Activated gamma-delta T cell treated with Interleukin-2 at 50 U/mL for 16 hours (primary cell): ENCODE data around the gene RAE1.
A peak's percentile ranks its signal among the peaks of the same experiment; 100 is the strongest.

Source experiments
- DNase-seq: peaks from one replicate; pipeline ENCODE4 v3.0.0-alpha.2; 2020

The RAE1 gene

DNA sequence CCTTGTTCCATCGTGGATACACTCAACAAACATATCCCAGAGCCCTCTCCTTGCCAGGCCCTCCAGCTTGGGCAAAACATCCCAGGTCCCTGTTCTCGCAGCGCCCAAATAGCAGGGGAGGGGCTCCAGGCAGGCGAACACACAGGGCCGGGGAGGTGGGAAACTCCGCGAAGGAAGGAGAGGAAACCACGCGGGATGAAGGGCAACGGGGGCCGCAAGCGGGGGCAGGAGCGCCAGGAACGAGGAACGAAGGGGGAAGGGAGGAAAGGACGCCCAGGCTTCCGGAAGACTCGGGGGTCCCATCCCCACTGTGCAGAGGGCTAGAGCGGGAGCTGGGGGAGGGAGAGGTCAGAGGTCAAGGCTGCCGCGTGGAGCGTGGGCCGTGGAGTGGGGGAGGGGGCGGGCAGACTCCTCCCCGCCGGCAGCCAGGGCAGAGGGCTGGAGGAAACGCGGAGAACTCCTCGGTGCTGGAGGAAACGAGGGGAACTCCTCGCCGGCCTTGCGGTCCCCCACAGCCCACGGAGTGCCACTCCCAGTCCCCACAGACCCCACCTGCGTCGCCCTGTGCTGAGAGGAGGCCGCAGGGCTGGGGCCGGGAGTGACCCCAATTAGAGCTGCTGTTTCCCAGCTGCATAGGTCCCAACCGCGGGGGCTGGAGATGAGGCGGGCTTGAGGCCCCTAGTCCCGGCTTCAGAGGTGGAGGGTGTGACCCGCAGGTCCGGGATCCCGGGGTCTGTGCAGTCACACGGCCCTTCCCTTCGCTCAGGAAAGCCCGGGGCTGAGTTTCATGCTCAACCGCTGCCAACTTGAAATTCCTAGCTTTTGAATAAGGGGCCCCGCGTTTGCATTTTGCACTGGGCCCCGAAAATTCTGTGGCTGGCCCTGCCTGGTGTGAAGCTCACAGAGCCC lies 38.9 kb downstream of the RAE1 start:
- DNase-seq: peak; percentile 56

DNA sequence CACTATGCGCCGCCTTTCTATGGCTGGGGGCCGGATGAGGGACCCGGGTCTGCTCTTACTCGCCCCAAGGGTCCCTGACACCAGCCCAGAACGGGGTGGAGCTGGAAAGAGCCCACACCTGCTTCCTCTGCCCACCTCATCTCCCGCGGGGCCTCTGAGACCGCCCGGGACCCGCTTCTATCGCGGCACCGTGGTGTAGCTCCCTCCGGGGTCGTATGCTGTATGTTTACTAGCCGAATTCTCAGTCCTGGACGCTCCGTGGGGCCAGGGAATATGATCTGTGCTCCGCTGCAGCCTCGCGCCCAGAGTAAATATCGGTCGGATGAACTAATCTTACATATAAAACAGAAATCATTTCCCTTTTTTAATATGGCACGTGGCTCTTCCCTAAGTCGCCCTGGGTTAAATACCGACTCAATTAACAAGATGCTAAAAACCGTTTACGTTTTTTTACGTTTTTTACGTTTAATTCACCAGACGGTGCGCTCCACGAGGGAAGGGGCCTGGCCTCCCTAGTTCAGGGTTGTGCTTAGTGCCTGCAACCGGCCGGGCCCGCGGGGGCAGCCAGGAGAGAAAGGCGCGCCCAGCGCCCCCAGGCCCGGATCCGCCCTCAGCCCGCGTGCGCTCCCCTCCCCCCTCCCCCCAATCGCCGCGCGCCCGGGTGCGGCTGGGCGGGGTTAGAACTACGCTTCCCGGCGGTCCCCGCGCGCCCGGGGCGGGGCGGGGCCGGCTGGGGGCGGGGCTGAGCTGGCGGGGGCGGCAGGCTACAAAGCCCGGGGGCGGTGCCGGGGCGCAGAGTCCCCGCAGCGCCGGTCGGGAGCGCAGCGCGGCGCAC lies 39.8 kb downstream of the RAE1 start, which contains the start of gene RBM38:
Gene RBM38, plus strand, starts transcription at position 793 of the 835 bp plus-strand sequence. CDS start 186 bp downstream, outside the sequence.
- DNase-seq: peak; percentile 65

DNA sequence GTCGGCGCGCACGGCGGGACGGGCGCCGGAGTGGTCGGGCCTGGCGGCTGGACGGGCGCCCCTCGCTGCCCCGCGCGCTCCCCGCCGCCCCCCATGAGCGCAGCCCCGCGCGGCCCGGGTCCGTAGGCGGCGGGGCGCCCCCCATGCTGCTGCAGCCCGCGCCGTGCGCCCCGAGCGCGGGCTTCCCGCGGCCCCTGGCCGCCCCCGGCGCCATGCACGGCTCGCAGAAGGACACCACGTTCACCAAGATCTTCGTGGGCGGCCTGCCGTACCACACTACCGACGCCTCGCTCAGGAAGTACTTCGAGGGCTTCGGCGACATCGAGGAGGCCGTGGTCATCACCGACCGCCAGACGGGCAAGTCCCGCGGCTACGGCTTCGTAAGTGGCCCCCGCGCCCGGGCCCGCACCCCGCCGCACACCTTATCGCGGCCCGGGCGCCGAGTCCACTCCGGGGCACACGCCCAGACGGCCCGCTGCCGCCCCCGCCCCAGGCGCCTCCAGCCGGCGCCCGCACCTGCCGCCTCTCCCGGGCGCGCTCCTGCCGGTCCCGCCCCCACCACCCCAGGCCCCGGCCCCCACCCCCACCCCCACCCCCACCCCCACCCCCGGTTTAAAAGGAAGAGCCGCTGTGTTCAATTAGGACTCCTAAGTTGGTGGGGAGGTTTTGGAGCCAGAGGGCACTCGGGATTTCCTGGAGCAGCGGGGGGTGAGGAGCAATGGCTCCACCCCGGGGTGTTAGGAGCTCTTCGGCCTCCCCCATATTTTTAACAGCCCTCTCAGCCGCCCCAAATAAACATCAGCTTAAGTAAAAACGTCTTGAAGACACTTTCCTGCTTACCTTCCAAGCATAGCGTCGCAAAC lies 40.6 kb downstream of the RAE1 start:
- DNase-seq: no peak

DNA sequence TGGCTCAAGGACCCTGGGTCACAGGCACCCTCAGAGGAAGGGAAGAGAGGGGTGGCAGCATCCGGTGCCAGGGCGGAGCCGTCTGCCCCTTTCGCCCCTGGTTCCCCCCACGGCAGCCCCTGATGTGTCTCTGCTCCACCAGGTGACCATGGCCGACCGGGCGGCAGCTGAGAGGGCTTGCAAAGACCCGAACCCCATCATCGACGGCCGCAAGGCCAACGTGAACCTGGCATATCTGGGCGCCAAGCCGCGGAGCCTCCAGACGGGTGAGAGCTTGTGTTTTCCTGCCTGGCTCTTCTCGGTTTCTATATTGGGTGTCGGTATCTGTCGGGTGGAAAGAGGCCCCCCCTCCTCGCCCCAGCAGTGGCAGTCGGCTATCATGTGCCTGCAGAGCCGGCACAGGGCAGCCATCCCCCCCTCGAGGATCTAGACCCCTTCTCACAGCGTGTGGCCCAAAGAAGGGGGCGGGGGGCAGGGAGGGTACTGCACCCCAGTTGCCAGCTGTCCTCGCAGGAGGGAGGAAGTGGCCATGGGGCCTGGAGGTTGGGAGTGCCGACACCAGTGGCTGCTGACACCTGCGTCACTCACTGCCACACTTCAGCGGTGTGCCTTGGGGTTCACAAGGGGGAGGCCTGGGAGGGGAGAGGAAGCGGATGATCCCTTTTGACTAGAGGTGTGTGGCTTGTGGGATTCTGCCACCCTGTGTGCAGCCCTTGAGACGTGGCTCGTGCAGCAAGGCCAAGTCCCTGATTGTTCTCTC lies 41.6 kb downstream of the RAE1 start:
- peak; percentile 85 for DNase-seq

DNA sequence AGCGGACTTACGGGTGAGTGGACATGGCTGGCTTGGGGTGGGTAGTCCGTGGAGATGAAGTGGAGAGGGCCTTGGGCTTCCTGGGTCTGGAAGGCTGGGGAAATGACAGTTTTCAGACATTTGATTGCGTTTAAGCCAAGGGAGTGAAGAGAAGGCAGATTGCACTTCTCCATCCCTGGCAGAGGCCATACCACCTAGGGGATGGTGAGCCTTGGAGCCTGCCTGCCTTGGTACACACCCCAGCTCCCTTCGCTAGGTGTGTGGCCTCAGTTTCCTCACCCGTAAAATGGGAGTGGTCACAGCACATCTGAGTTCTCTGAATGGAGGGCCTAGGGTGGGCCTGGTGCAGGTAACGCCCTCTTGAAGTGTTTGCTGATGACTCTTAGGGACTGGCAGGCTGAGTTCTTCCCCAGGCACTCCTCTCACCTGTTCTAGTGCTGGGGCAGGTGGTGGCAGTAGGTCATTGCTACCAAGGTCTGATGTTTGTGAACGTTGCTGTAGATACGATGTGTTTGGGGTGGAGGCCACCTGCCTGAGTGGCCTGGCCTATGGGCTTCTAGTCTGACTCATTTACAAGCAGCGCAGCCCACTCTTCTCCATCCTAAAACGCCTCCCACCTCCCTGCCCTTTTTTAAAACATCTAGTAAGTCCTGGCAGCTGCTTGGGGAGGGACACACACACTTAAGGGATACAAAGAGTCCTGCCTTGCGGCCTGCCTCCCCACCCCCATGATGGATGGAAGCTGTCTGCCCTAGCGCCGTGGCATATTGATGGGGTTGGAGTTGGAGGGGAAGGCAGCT lies 42.5 kb downstream of the RAE1 start:
- DNase-seq: no peak

DNA sequence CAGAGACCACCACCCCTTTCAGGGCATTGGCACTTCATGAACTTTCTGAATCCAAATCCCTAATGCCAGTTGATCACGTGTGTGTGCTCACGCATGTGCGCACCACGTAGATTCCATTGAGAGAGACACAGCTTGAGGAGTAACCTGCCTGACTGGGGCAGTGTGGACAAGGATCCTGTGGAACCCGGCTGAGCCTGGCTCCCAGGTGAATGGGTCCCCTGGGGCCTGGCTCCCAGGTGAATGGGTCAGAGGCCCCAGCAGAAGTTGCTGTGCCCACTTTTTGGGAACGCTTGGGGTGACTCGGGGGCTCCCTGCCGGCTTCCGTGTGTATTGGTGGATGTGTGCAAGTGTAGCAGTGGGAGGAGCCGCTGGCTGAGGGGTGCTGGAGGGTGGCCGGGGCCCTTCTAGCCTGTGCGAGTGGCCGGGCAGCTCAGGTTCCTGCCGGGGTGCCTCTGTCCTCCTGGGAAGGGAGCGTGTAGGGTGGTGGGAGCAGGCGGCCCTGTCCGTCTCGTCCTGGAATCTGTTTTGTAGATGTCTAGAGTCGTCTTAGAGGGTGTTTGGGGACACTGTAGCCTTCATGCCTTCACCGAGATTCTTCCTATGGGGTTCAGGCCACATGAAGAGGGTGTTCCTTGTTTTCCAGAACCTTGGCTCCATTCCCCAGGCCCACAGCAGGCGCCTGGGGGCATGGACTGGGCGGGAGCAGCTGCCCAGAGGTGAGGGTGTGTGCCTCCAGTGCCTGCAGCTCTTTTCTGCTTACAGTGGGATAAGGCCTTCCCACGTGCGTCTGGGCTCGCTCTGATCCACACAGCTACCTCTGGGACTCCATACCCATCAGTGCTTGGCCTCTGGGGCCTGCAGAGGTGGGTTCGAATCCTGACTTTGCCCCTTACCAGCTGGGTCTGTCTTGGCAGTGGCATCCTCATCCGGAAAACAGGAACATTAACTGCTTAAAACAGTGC lies 43.3 kb downstream of the RAE1 start:
- DNase-seq: no peak

DNA sequence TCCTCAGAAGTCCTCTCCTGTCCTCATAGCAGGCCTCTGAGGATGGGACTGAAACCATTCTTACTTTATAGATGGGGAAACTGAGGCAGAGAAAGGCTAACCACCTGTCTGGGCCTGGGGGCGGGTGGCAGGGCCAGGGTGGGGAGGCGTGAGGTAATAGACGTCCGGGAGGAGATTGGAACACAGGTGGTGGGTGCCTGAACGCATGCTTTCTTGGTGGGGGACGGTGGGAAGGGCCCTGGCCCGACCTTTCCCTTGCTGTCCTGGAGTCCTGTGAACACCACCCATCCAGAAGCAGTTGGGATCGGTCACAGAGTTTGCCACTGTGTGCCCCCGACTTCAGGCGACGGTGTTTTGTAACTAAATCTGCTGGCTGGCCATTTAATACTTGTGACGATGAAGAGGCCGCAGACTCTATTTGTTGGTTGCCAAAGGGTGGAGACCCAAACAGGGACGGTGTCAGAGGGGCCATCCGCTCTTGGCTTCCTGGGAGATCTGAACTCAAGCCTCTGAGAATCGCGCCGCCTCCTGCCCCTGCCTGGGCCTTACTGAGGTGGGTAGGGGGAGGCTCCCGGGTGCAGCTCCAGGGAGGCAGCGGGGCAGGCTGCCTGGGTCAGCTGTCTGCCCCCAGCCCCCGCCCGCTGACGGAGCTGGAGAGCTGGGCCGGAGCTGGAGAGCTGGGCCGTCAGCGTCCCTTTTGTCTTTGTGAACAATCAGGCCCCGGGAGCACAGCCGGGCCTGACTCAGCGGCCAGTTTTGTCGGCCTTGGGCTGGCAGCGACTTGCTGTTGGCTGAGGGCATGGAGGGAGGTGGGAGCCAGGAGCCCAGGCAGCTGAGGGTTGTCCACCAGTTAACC lies 44.3 kb downstream of the RAE1 start:
- no peak for DNase-seq

DNA sequence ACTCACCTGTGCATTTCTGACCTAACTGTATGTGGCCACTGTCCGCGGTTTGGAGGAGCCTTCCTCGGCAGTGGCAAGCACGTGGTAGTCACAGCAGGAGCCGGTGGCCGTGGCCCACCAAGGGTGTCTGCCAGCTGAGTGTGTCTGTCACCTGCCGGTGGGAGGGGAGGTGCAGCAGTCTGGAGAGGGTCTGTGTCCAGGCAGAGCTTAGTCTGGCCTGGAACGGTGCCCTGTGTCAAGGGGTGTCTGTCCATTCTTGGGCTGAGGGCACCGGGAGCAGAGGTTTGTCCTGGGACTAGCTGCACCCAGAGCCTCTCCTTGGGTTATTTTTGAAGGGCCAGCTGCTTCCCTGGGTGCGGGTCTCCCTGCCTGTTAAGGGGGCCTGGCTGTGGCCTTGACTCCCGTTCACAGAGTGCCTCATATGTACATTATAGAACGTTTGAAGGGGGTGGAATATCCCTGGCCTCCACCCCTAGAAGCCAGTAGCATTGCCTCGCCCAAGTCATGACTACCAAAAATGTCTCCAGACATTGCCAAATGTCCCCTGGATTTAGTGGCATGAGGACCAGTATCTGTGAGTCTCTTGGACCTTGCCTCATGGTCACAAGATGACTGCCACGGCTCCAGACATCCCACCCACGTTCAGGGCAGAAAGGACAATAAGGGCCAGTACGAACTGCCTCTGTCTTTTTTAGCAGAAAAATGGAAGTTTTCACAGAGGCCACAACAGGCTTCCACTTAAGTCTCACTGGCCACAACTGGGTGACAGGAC lies 45.3 kb downstream of the RAE1 start:
- no peak for DNase-seq

DNA sequence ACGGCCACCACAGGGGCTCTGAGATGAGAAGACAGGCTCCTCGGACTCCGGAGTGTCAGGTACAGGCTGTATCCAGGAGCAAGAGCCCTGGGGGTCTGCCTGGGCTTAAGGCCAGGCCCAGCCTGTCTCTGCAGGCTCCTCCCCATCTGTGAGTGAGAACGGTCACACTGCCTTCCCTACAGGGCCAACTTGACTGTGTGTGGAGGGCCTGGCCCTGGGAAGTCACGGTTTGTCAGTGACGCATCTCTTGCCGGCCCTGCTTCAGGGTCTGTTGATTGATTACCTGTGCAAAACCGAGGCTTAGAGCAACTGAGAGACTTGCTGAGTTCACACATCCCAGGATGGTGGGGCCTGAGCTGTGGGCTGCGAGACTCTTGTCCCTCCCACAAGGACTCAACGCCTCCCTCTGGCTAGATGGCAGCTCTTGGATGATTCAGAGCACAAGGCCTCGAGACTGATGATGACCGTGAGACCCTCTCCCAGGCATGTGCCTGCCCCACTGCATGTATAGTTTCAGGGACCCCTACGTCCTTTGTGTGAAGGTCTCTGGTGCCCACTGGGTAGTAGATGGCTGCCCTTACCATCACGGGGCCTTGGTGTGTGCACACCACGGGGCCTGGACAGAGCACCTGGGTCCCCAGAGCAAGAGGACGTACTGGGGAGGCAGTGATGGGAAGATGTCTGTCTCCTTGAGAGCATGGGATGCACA lies 46.1 kb downstream of the RAE1 start:
- no peak for DNase-seq

DNA sequence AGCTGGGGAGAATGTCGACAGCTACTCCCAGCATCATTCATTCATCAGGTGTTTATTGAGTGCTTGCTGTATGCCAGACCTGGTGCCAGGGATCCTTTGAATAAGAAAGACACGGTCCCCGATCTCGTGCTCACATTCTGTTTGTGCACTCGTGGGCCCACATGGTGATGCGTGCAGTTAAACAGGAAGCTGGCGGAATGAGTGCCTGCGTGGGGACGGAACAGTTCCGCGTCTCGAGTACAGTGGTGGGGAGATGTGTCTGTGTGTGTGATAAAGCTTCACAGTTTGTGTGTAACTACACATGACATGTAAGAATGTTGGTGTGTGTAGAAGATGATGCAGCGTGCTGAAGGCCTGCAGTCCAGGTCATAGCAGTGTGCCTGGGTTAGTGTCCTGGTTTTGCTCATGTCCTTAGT lies 46.6 kb downstream of the RAE1 start:
- DNase-seq: peak; percentile 60

DNA sequence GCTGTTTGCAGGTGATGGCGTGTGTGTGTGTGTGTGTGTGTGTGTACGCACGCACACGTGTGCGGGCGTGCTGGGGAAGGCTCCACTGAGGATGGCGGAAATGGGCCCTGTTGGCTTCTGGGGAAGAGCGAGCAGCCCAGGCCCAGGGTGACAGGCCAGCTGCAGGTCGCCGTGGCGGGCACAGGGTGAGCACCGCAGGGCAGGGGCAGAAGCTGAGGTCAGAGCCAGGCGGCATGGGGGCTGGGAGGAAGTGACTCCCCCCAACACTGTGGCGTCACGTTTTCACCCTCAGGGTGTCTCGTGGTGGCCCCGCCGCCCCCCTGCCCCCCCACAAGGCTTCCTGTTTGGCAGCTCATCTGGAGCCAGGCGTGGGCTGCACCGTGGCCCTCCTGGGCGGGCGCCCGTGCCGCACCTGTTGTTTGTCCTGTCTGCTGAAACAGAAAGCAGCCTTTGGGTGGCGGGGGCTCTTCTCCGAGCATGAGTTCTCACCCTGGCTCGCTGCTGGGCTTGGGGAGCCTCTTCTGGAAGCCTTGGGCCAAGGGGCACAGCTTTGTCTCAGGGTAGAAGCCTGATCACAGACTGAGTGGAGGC lies 47.3 kb downstream of the RAE1 start:
- peak; percentile 95 for DNase-seq

DNA sequence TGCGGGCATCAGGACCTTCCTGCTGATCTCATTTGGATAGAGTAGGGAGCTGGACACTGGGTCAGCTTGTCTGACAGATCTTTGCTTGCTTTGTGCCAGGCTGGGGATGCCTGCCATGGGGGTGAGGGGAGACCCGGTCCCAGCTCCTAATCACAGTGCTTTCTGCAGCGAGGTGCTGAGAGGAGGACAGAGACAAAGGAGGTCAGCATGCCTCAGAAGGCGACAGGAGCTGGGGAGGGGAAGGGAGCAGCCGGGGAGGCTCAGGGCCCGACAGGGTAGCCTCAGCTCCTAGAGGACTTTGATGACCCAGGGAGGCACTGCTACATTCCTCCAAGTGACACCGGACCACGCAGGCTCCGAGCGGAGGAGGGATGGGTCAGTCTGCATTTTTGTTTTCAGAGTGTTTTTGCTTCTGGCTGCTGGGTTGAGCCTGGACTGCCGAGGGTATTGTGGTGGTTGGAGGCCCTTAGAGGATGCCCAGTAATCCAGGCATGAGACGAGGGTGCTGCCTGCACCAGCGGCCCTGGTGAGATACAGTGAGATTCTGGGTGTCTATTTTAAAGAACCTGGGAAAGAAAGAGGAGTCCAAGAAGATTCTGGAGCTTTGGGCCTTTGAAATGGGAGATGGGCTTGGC lies 48.0 kb downstream of the RAE1 start:
- no peak for DNase-seq

DNA sequence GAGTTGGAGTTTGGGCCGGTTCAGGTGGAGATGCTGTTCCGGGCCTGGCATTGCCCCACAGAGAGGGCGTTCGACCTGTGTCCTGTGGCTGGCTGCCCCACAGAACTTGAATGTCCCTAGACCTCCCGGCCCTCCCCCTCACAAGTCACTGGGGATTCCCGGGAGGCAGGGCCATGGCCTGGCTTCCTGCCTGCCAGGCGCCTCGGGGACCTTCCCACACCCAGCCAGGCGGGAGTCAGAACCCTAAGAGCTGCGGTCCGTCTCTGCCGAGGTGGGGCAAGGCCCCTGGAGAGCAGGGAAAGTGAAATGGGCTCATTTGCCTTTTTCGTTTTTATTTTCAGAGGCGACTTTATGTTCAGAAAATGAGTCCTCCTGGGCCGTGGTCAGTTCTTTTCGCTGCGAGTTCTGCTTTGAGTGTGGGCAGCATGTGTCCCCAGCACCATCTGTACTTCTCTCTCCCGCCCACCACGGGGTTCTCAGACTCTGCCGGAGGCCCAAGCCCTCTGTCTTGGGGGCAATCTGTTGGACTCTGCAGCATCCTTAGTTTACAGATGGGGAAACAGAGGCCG lies 48.6 kb downstream of the RAE1 start:
- no peak for DNase-seq

DNA sequence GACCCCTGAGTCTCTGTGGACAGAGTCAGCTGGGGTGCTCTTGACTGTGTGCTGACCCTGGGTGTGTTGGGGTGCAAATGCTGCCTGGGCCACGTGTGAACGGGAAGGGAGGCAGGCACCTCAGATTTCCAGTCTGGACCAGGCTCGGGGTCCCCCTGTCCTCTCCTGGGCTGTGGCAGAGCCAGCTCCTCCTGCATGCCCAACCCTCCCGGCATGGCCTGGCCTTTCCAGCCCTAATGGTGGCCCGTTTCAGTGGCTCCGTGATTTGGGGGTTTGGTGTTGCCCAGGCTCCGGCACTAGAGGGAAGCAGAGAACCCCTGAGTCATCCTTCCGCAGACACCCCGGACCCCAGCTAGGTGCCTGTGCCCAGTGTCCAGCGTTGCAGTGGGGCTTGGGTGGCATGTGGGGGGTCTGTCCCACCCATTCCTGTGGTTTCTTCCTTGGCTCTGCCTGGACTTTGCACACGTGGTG lies 49.2 kb downstream of the RAE1 start:
- DNase-seq: no peak

DNA sequence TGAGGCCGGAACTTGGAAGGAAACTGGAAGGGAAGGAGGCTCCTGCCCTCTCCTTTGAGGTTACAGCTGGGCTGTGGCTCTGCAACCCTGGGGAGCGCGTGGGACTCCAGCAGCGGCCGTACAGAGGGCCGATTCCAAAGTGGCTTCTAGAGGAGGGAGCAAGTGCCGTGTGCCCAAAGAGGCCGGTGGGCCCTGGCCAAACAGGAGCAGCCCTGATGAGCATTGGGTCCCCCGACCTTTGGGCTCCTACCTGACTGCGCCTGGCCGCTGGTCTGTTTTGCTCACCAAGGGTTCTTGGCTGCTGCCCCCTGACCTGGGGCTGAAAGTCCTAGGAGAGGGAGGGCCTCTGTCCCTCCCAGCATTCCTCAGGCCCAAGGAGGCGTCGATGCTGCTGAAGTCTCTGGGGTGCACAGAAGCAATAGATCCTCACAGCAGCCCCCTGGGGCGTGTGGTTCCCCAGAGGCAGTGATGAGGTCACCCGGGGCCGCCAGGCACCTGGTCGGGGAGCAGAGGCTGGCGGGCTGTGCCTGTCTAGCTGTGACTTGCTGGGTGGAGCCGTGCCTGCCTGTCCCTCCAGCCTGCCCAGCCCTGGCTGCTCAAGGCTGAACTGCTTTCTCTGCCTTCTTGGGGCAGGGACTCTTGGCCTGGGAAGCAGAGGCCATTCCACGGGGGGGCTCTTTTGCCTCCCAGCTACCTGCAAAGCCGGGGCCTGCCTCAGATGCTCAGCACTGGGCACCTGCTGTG lies 49.9 kb downstream of the RAE1 start:
- DNase-seq: peak; percentile 42
